WTC11 (cell line): ENCODE results near the gene CDK8.

Source experiments
- FOXJ3 ChIP-seq: sonication (generic); formaldehyde crosslinking; IDR thresholded peaks from 2 replicates; pipeline ENCODE4 v1.9.0; 2021; ENCODE audit warnings: missing genetic modification reagents, mild to moderate bottlenecking, borderline replicate concordance
- JUN ChIP-seq: sonication (generic); formaldehyde crosslinking; IDR thresholded peaks from 2 replicates; pipeline ENCODE4 v1.8.0; 2023; ENCODE audit warnings: mild to moderate bottlenecking, missing genetic modification reagents
- MXD4 ChIP-seq: fragments of 250-450 bp; sonication (Bioruptor Pico); IDR thresholded peaks from 2 replicates; pipeline ENCODE4 v1.8.0; 2021; ENCODE audit warnings: mild to moderate bottlenecking, moderate library complexity, borderline replicate concordance
- SP1 ChIP-seq: sonication (generic); formaldehyde crosslinking; conservative IDR thresholded peaks from 2 replicates; pipeline ENCODE4 v1.8.1; 2022; ENCODE audit warnings: missing genetic modification reagents
- ZNF317 ChIP-seq: sonication (generic); formaldehyde crosslinking; IDR thresholded peaks from 2 replicates; pipeline ENCODE4 v1.8.1; 2023; ENCODE audit warnings: low read depth, mild to moderate bottlenecking, moderate library complexity, missing genetic modification reagents, borderline replicate concordance
- TF ChIP-seq, protein P1 (sequence below): sonication (generic); formaldehyde crosslinking; IDR thresholded peaks from 2 replicates; pipeline ENCODE4 v1.8.0; 2022; ENCODE audit warnings: mild to moderate bottlenecking, missing genetic modification reagents
- TF ChIP-seq, protein P2 (sequence below): sonication (generic); formaldehyde crosslinking; IDR thresholded peaks from 2 replicates; pipeline ENCODE4 v1.8.1; 2022; ENCODE audit warnings: low read depth, mild to moderate bottlenecking, moderate library complexity, missing genetic modification reagents, borderline replicate concordance
- TF ChIP-seq, protein P3 (sequence below): sonication (generic); formaldehyde crosslinking; IDR thresholded peaks from 2 replicates; pipeline ENCODE4 v1.8.1; 2023; ENCODE audit warnings: mild to moderate bottlenecking, missing genetic modification reagents
- TF ChIP-seq, protein P4 (sequence below): fragments of 200-600 bp; IDR thresholded peaks from 2 replicates; pipeline ENCODE4 v1.8.0; 2022; ENCODE audit warnings: antibody characterized with exemption
- TF ChIP-seq, protein P5 (sequence below): sonication (generic); formaldehyde crosslinking; IDR thresholded peaks from 2 replicates; pipeline ENCODE4 v1.8.1; 2022; ENCODE audit warnings: low read depth, missing genetic modification reagents, borderline replicate concordance

DNA sequence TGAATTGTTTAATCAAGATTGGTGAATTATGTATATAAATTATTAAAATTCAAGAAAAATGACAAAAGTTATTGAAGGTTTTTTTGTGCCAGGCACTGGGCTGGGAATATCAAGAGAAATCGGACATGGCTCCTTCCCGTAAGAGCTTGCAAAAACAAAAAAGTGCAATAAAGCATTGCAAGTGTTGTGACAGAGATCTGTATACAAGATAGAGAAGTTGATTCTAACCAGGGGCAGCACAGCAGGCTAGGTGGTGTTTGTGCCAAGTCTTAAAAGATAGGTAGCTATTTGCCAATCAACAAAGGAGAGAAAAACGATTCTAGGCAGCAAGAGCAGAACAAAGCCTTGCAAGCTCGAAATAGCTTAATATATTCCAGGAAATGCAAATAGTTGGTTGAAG, 179.8 kb downstream of the CDK8 start:
- TF ChIP-seq SP1 (no peak), MXD4 (CRISPR knock-in tag) (no peak), ZNF317 (CRISPR knock-in tag) (no peak), FOXJ3 (CRISPR knock-in tag) (no peak), JUN (CRISPR knock-in tag) (no peak)
- TF ChIP-seq, protein P1, sequence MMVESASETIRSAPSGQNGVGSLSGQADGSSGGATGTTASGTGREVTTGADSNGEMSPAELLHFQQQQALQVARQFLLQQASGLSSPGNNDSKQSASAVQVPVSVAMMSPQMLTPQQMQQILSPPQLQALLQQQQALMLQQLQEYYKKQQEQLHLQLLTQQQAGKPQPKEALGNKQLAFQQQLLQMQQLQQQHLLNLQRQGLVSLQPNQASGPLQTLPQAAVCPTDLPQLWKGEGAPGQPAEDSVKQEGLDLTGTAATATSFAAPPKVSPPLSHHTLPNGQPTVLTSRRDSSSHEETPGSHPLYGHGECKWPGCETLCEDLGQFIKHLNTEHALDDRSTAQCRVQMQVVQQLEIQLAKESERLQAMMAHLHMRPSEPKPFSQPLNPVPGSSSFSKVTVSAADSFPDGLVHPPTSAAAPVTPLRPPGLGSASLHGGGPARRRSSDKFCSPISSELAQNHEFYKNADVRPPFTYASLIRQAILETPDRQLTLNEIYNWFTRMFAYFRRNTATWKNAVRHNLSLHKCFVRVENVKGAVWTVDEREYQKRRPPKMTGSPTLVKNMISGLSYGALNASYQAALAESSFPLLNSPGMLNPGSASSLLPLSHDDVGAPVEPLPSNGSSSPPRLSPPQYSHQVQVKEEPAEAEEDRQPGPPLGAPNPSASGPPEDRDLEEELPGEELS (CRISPR knock-in tag), result no peak
- TF ChIP-seq, protein P2, sequence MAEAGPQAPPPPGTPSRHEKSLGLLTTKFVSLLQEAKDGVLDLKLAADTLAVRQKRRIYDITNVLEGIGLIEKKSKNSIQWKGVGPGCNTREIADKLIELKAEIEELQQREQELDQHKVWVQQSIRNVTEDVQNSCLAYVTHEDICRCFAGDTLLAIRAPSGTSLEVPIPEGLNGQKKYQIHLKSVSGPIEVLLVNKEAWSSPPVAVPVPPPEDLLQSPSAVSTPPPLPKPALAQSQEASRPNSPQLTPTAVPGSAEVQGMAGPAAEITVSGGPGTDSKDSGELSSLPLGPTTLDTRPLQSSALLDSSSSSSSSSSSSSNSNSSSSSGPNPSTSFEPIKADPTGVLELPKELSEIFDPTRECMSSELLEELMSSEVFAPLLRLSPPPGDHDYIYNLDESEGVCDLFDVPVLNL (CRISPR knock-in tag), result no peak
- TF ChIP-seq, protein P3, sequence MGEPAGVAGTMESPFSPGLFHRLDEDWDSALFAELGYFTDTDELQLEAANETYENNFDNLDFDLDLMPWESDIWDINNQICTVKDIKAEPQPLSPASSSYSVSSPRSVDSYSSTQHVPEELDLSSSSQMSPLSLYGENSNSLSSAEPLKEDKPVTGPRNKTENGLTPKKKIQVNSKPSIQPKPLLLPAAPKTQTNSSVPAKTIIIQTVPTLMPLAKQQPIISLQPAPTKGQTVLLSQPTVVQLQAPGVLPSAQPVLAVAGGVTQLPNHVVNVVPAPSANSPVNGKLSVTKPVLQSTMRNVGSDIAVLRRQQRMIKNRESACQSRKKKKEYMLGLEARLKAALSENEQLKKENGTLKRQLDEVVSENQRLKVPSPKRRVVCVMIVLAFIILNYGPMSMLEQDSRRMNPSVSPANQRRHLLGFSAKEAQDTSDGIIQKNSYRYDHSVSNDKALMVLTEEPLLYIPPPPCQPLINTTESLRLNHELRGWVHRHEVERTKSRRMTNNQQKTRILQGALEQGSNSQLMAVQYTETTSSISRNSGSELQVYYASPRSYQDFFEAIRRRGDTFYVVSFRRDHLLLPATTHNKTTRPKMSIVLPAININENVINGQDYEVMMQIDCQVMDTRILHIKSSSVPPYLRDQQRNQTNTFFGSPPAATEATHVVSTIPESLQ (CRISPR knock-in tag), result no peak
- TF ChIP-seq, protein P4, sequence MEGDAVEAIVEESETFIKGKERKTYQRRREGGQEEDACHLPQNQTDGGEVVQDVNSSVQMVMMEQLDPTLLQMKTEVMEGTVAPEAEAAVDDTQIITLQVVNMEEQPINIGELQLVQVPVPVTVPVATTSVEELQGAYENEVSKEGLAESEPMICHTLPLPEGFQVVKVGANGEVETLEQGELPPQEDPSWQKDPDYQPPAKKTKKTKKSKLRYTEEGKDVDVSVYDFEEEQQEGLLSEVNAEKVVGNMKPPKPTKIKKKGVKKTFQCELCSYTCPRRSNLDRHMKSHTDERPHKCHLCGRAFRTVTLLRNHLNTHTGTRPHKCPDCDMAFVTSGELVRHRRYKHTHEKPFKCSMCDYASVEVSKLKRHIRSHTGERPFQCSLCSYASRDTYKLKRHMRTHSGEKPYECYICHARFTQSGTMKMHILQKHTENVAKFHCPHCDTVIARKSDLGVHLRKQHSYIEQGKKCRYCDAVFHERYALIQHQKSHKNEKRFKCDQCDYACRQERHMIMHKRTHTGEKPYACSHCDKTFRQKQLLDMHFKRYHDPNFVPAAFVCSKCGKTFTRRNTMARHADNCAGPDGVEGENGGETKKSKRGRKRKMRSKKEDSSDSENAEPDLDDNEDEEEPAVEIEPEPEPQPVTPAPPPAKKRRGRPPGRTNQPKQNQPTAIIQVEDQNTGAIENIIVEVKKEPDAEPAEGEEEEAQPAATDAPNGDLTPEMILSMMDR, result no peak
- TF ChIP-seq, protein P5, sequence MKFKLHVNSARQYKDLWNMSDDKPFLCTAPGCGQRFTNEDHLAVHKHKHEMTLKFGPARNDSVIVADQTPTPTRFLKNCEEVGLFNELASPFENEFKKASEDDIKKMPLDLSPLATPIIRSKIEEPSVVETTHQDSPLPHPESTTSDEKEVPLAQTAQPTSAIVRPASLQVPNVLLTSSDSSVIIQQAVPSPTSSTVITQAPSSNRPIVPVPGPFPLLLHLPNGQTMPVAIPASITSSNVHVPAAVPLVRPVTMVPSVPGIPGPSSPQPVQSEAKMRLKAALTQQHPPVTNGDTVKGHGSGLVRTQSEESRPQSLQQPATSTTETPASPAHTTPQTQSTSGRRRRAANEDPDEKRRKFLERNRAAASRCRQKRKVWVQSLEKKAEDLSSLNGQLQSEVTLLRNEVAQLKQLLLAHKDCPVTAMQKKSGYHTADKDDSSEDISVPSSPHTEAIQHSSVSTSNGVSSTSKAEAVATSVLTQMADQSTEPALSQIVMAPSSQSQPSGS (CRISPR knock-in tag), result no peak
